Activated T-cell treated with anti-CD3 and anti-CD28 coated beads, Interleukin-2, amount 50 U/mL, for 72 hours (primary cell): ENCODE data around the gene GPHA2. TPM values are rescaled to one million over a fixed set of nuclear protein-coding genes. Genes with fewer than 3 reads are reported as not detected.
"Not testable (repeated sequence)": the region's sequence is repeated elsewhere in the genome, so short reads cannot be mapped to it uniquely, and the experiment has no call there.

Source experiments
- ATAC-seq, 2 donors: fragments of 150-1000 bp; cut with Tn5 transposase; replicated peaks in 1 of 2; 2 replicates each; pipeline ENCODE4 v1.10.0; 2021; ENCODE audit warnings: moderate library complexity in 2 of 2, mild to moderate bottlenecking in 1 of 2
- DNase-seq, 2 donors: peaks; one replicate each; pipeline ENCODE4 v3.0.0; 2021 to 2022; ENCODE audit warnings: mixed read lengths in 1 of 2
- H3K27ac Mint-ChIP-seq: one replicate; pipeline ENCODE4 v1.8.0; 2022; ENCODE audit warnings: mild to moderate bottlenecking, moderate library complexity, mixed read lengths
- H3K27me3 Mint-ChIP-seq: one replicate; pipeline ENCODE4 v1.8.0; 2022; ENCODE audit warnings: low read depth, mixed read lengths
- H3K36me3 Mint-ChIP-seq, 2 donors: one replicate each; pipeline ENCODE4 v1.8.0; 2022; ENCODE audit warnings: mixed read lengths in 2 of 2, mild to moderate bottlenecking in 1 of 2; ENCODE audit not compliant: insufficient read depth in 2 of 2
- H3K4me1 Mint-ChIP-seq: one replicate; pipeline ENCODE4 v1.8.0; 2022; ENCODE audit warnings: low read depth, mixed read lengths
- H3K4me3 Mint-ChIP-seq, 2 donors: one replicate each; pipeline ENCODE4 v1.8.0; 2022; ENCODE audit warnings: mild to moderate bottlenecking in 2 of 2, mixed read lengths in 2 of 2, moderate library complexity in 2 of 2
- H3K9me3 Mint-ChIP-seq, 2 donors: one replicate each; pipeline ENCODE4 v1.8.0; 2022; ENCODE audit warnings: mixed read lengths in 2 of 2
- total RNA-seq, 2 donors: library from RNA; stranded (reverse); gene quantifications; one replicate each; pipeline ENCODE4 v1.2.3, GENCODE V29; 2022

The GPHA2 gene, protein sequence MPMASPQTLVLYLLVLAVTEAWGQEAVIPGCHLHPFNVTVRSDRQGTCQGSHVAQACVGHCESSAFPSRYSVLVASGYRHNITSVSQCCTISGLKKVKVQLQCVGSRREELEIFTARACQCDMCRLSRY
- total RNA-seq = under 1 TPM; 0.58 to 0.81 TPM

DNA sequence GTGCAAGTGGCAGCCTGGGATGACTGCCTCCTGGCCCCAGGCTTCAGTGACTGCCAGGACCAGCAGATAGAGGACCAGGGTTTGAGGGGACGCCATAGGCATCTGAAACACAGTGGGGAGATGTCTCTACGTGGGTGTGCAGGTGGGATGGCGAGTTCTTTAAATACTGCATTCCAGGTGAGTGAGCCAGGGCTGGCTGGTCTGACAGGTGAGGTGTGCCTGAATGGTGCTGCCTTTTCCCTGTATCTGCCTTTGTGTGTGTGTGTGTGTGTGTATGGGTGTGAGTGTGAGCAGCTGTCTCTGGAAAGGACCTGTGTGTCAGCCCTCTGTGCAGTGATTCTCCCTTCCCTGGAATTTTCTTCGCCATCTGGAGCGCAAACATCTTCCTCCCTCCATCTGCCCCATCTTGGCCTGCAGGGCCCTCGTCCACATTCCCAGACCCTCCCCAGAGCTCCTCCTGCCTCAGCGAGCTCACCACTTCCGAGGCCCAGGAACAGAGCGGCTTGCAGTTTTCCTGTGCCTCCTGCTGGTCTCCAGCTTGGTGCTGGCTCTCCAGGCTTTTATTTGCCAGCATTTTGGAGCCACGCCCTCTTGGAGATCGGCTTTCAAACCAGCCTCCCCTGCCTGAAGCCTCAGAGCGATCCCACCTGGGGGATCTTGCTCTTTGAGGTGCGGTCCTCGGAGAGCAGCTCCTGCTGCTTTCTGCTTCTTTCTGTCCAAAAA is at the start of gene GPHA2:
GPHA2 (minus strand) TSS at position 535 of the 723 bp plus-strand sequence; CDS start at position 102, 433 bp downstream.
- Mint-ChIP-seq H3K36me3 (peaks cover 0 to 3% of the 10 kb centered on the region in 2 donors), H3K4me3 (no peak within 1 kb of the TSS), H3K27me3 (no peaks in the 10 kb centered on the region), H3K9me3 (no peaks in the 10 kb centered on the region), H3K4me1 (no peaks in the 10 kb centered on the region), H3K27ac (no peak within 1 kb of the TSS)
- DNase-seq (no peak), ATAC-seq (no peak)

DNA sequence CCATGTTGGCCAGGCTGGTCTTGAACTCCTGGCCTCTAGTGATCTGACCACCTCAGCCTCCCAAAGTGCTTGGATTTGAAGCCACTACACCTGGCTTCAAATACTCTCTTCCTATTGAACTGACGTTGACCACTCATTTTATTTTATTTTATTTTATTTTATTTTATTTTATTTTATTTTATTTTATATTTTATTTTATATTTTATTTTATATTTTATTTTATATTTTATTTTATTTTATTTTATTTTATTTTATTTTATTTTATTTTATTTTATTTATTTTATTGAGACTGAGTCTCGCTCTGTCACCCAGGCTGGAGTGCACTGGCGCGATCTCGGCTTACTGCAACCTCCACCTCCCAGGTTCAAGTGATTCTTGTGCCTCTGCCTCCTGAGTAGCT is 47.6 kb upstream of the GPHA2 start:
- not testable (repeated sequence) for DNase-seq, H3K4me3 Mint-ChIP-seq, H3K36me3 Mint-ChIP-seq, H3K4me1 Mint-ChIP-seq, H3K27ac Mint-ChIP-seq, ATAC-seq, H3K9me3 Mint-ChIP-seq
- H3K27me3 Mint-ChIP-seq = peaks cover 15% of the 10 kb centered on the region

DNA sequence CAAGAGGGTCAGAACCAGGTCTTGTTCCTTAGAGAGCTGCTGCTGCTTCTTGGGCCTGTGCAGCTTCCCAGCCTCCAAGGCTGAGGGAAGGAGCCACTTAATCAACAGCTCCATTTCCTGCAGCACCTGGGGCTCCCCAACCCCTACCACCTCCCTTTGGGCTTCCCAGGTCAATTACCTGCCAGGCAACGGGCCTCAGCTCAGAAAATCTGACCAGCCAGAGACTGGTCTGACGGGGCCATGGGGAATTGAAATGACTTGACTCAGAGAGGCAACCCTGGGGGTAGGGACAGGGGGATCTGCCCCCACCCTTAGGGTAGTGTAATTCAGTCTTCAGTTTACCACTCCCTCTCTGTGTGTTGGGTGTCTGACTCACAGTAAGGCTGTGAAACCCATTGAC is 41.0 kb upstream of the GPHA2 start:
- peaks cover 20% of the 10 kb centered on the region for H3K4me1 Mint-ChIP-seq
- no peaks in the 10 kb centered on the region for H3K27me3 Mint-ChIP-seq
- H3K36me3 Mint-ChIP-seq = no peaks in the 10 kb centered on the region
- no peaks in the 10 kb centered on the region for H3K9me3 Mint-ChIP-seq
- H3K27ac Mint-ChIP-seq = no peak overlapping the region
- DNase-seq (no peak), ATAC-seq (no peak)
- H3K4me3 Mint-ChIP-seq = no peak overlapping the region

DNA sequence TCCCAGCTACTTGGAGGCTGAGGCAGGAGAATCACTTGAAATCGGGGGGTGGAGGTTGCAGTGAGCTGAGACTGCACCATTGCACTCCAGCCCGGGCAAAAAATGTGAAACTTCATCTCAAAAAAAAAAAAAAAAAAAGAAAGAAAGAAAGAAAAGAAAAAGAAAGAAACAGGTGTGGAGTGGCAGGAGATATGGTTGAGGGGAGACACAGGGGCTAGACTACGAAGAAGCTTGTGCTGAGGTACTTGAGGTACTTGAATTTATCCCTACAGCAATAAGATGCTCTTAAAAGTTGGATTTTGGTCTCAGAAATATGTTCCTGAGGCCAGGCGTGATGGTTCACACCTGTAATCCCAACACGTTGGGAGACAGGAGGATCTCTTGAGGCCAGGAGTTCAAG is 38.4 kb upstream of the GPHA2 start:
- Mint-ChIP-seq H3K4me1 (peaks cover 40% of the 10 kb centered on the region), H3K27me3 (no peaks in the 10 kb centered on the region), H3K36me3 (no peaks in the 10 kb centered on the region), H3K9me3 (peaks cover 2% of the 10 kb centered on the region in 2 donors), H3K4me3 (no peak overlapping the region), H3K27ac (peak overlapping the region; percentile 33)
- DNase-seq = no peak
- ATAC-seq = no peak

DNA sequence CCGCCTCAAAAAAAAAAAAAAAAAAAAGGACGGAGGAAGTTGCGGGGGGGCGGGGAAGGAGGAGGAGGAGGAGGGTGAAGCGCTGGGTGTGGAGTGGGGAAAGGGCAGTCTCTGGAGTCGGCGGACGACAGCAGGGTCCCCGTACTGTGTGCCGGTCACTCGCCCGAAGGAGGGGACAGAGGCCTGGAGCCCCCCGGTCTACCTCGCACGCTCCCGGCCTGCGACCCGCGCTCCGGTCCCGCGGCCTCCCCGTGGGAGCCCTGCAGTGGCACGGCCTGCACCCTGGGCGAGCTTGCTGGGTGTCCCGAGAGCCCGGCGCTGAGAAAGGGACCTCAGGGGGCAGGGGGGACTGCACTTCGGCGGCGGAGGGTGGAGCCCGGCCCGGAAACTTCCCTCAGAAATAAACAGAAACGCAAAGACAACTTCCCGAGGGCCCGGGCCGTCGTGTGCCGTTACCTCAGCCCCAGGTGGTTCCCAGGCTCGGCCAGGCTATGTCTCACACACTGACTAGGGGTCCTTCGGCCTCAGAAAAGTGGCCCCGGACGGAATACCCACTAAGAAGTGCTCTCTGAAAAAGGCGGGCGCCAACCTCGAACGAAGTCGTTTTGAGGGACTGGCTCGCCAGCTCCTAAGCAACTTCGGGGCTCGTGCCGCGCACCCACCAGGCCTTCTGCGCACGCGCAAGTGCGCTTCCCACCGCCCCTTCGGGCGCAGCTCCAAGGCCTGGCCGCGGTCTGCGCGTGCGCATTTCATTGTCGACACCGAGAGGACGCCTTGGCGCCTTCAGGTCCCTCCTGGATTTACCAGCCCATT is 35.9 kb upstream of the GPHA2 start, which contains the start of gene MAJIN:
MAJIN (minus strand) TSS at position 688 of the 813 bp plus-strand sequence. CDS start 12,703 bp downstream, outside the sequence.
- Mint-ChIP-seq H3K4me3 (peak within 1 kb of the TSS; percentile 76 to 81), H3K27me3 (no peaks in the 10 kb centered on the region), H3K36me3 (no peaks in the 10 kb centered on the region), H3K27ac (peak within 1 kb of the TSS; percentile 78), H3K9me3 (peaks cover 2% of the 10 kb centered on the region in 2 donors), H3K4me1 (peaks cover 61% of the 10 kb centered on the region)
- peak; percentile 45 to 47 for ATAC-seq
- DNase-seq = peak; percentile 90 to 93

DNA sequence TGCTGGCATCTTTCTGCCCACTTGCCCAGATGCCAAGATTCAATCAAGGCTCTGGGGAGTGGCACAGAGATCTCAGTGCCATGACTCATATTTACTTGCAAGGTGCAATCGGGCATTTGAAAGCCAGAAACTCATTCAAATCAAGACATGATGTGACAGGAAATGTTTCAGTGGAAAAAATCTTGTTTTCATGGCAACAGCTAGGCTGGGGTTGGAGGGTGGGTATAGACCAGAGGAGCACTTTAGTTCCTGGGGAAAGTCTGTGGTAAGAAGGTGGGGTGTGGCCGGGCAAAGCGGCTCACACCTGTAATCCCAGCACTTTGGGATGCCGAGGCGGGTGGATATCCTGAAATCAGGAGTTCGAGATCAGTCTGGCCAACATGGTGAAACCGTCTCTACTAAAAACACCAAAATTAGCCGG is 35.0 kb upstream of the GPHA2 start:
- peak overlapping the region; percentile 76 to 81 for H3K4me3 Mint-ChIP-seq
- H3K4me1 Mint-ChIP-seq = peaks cover 70% of the 10 kb centered on the region
- DNase-seq = peak; percentile 55 to 63
- H3K27me3 Mint-ChIP-seq = no peaks in the 10 kb centered on the region
- peak overlapping the region; percentile 78 for H3K27ac Mint-ChIP-seq
- peak; percentile 80 to 81 for ATAC-seq
- peaks cover 2% of the 10 kb centered on the region in 2 donors for H3K9me3 Mint-ChIP-seq
- H3K36me3 Mint-ChIP-seq = no peaks in the 10 kb centered on the region

DNA sequence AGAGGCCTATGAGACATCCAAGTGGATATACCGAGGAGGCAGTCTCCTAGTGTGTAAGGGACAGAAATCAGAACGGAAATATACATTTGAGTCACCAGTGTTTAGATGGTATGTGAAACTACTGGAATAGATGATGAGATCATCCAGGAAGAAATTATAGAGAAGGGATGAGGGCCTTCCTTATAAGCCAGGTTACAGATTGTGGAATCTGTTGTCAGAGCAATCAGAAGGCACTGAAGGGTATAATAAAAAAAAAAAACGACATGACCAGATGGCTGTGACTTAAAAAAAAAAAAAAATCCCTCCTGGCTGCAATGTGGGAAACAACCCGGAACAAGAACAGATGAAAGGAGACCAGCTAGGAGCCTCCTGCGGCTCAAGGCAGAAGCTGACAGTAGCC is 33.5 kb upstream of the GPHA2 start:
- ATAC-seq = peak in 1 of 2 donors; percentile 29
- peaks cover 73% of the 10 kb centered on the region for H3K4me1 Mint-ChIP-seq
- peaks cover 2% of the 10 kb centered on the region in 2 donors for H3K9me3 Mint-ChIP-seq
- H3K36me3 Mint-ChIP-seq = no peaks in the 10 kb centered on the region
- H3K27ac Mint-ChIP-seq = peak overlapping the region; percentile 74
- no peak for DNase-seq
- H3K27me3 Mint-ChIP-seq = no peaks in the 10 kb centered on the region
- H3K4me3 Mint-ChIP-seq = peak overlapping the region; percentile 28 to 42

DNA sequence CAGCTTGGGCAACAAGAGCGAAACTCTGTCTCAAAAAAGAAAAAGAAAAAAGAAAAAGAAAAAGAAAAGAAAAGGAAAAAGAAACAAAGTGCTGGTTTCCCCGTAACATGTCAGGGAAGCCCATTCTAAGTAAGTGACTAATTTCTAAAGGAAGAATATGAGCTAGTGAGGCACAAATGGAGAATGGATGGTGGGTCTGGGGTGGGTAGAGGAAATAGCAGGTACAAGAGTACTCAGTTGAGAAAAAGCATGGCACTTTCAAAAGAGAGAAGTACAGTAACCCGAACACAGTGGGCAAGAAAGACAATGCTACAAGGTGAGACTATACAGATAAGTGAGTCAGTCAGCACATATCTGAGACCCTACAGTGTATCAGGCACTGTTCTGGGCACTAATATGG is 31.7 kb upstream of the GPHA2 start:
- ATAC-seq (peak; percentile 50 to 52), DNase-seq (peak; percentile 15 to 28)
- H3K4me1 Mint-ChIP-seq = peaks cover 66% of the 10 kb centered on the region
- H3K27ac Mint-ChIP-seq = peak overlapping the region; percentile 92
- H3K9me3 Mint-ChIP-seq = peaks cover 2% of the 10 kb centered on the region in 2 donors
- H3K36me3 Mint-ChIP-seq = no peaks in the 10 kb centered on the region
- H3K4me3 Mint-ChIP-seq = peak overlapping the region; percentile 38 to 55
- H3K27me3 Mint-ChIP-seq = no peaks in the 10 kb centered on the region

DNA sequence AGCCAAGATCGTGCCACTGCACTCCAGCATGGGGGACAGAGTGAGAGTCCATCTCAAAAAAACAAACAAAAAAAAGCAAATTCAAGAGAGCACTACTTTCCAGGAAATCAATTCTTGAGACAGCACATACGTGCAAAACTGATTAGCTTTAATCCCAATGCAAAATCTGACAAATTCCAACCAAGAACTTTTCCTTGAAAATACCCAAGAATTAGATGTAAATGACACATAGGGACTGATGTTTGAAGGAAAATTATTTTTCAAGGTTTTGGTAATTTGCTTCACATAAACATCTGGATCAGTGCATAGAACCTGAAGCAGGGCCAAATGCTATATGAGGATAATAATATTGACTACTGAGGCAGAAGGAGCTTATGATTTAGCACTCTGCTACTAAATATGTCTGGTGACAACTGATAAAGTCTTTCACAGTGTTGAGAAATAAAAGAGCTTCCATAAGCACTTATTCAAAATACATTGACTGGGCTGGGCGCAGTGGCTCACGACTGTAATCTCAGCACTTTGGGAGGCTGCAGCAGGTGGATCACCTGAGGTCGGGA is 27.5 kb upstream of the GPHA2 start:
- peaks cover 33% of the 10 kb centered on the region for H3K4me1 Mint-ChIP-seq
- no peak for ATAC-seq
- no peaks in the 10 kb centered on the region for H3K36me3 Mint-ChIP-seq
- no peaks in the 10 kb centered on the region for H3K9me3 Mint-ChIP-seq
- no peak overlapping the region for H3K27ac Mint-ChIP-seq
- no peak overlapping the region for H3K4me3 Mint-ChIP-seq
- no peak for DNase-seq
- peaks cover 8% of the 10 kb centered on the region for H3K27me3 Mint-ChIP-seq

DNA sequence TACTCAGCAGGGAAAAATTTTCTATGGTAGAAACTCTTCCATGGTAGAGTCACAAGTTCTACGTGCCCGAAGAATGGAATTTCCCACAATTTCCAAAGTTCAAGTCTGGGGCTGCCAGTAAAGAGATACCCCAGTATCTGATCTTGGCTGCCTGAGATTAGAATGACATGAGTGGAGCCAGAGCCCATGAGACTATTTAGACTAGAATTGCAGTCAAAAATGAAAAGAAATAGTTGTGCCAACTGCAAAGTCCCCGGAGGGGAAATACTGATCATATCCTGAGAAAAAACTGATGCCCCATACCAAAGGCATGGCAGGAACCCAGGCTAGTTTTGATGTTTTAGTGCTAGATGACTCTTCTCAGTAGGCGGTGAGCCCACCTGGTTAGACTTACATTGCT is 25.0 kb upstream of the GPHA2 start:
- Mint-ChIP-seq H3K27ac (no peak overlapping the region), H3K9me3 (no peaks in the 10 kb centered on the region), H3K36me3 (no peaks in the 10 kb centered on the region), H3K27me3 (peaks cover 8% of the 10 kb centered on the region), H3K4me1 (peaks cover 10% of the 10 kb centered on the region), H3K4me3 (no peak overlapping the region)
- DNase-seq (no peak), ATAC-seq (no peak)

DNA sequence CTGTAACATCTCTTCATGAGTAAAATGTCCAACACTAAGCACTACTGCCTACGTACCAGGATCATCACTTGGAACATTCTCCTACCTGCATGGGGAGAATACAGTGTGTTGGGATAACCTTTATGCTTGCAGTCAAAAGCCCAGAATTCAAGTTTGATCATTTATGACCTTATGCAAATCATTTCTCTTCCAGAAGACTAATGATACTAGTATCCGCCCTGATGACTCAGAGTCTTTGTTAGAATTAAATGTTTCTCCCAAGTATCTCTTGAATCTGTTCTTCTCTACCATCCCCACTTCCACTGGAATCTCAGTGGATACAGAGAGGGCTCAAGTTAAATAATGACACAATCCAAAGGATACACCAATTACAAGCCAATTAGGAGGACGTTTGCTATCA is 23.8 kb upstream of the GPHA2 start:
- Mint-ChIP-seq H3K27me3 (peaks cover 8% of the 10 kb centered on the region), H3K9me3 (no peaks in the 10 kb centered on the region), H3K4me3 (no peak overlapping the region), H3K4me1 (no peaks in the 10 kb centered on the region), H3K27ac (no peak overlapping the region), H3K36me3 (no peaks in the 10 kb centered on the region)
- ATAC-seq (no peak), DNase-seq (no peak)

DNA sequence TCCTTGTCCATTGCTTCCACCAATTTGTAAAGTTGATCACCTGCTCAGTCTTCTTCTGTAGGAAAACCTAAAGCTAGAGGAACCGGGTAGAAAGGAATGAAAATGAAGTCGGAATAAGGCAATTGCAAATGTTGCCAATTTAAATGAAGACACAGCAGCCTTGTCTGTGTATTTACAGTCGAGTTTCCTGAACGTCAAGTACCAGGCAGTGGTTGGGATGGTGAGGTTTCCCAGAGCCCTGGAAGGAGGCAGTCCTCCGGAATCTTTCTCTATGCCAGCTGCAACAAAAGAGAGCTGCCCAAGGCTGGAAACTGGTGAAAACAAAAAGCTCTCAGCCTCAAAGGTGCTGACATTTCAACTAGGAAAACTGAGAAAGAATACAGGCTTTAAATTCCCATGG is 18.5 kb upstream of the GPHA2 start:
- ATAC-seq (no peak), DNase-seq (no peak)
- Mint-ChIP-seq H3K27me3 (peaks cover 14% of the 10 kb centered on the region), H3K4me1 (peaks cover 10% of the 10 kb centered on the region), H3K9me3 (no peaks in the 10 kb centered on the region), H3K4me3 (no peak overlapping the region), H3K36me3 (no peaks in the 10 kb centered on the region), H3K27ac (no peak overlapping the region)

DNA sequence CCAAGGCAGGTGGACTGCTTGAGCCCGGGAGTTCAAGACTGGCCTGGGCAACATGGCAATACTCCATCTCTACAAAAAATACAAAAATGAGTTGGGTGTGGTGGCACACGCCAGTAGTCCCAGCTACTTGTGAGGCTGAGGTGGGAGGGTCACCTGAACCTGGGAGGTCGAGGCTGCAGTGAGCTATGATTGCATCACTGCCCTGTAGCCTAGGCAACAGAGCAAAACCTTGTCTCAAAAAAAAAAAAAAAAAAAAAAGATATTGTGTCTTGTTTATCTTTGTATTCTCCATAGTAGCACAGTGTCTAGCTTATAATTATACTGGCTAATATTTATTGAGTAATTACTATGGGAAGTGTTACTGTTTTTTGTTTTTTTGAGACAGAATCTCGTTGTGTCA is 15.8 kb upstream of the GPHA2 start:
- H3K36me3 Mint-ChIP-seq = no peaks in the 10 kb centered on the region
- ATAC-seq (no peak), DNase-seq (no peak)
- H3K27me3 Mint-ChIP-seq = peaks cover 13% of the 10 kb centered on the region
- no peaks in the 10 kb centered on the region for H3K9me3 Mint-ChIP-seq
- H3K4me3 Mint-ChIP-seq = no peak overlapping the region
- H3K4me1 Mint-ChIP-seq = peaks cover 10% of the 10 kb centered on the region
- H3K27ac Mint-ChIP-seq = no peak overlapping the region
